Limb (tissue), 2 donors: ENCODE measurements around the gene SRMS.
"Not testable (repeated sequence)": the region's sequence is repeated elsewhere in the genome, so short reads cannot be mapped to it uniquely, and the experiment has no call there.

Source experiments
- DNase-seq, 2 donors: peaks; one replicate each; pipeline ENCODE4 v3.0.0-alpha.2; 2016; ENCODE audit errors: extremely low spot score in 2 of 2

Gene SRMS

DNA sequence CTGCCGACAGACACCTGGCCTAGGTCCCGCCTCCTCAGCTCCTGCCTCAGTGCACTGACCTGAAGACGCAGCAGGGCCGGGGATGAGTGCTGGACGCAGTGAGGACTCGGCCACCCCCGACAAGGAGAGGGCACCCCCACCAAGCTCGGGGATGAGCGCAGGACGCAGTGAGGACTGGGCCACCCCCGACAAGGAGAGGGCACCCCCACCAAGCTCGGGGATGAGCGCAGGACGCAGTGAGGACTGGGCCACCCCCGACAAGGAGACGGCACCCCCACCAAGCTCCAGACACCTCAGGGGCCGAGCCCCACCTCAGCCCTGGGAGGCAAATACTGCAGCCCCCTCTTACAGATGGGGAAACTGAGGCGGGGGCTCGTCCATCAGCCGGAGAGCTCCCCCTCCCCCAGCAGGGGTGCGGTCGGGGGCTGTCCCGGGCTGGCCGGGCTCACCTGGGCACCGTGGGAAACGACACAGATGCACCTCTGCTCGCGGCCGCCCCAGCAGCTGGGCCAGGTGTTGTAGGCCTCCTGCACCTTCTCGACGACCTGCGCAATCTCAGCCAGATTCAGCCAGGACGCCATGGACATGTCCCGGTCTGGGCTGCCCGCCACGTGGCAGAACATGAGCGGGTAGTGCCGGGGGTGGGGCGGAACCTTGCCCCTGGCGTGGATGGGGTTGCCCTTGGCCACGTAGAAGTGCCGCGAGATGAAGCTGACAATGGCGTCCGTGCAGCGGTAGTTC lies 19.0 kb upstream of the SRMS start:
- no peak for DNase-seq

DNA sequence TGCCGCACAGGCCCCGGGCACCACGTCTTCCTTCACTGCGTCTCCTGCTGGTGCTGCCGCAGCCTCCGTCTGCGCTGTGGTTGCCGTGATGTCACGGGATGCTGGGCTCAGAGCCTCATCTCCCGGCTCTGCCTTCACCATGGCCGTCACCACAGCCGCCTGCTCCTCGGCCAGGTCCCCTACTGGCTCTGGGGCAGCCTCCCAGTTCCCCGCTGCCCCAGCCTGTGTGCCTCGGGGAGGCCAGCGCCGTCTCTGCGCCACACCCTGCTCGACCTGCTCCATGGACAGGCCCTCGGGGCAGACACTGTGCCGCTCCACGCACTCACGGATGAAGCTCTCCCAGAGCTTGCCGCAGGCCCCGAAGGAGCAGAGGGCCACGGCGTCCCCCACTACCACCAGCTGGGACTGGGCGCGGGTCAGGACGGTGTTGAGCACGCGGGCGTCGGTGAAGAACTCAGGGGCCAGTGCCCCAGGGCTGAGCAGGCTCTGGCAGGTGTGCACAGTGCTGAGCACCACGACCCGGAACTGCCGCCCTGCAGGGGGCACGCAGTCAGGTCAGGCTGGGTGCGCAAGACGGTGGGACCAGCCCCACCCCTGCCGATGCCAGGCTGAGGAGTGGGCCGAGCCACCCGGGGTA lies 18.3 kb upstream of the SRMS start:
- no peak for DNase-seq

DNA sequence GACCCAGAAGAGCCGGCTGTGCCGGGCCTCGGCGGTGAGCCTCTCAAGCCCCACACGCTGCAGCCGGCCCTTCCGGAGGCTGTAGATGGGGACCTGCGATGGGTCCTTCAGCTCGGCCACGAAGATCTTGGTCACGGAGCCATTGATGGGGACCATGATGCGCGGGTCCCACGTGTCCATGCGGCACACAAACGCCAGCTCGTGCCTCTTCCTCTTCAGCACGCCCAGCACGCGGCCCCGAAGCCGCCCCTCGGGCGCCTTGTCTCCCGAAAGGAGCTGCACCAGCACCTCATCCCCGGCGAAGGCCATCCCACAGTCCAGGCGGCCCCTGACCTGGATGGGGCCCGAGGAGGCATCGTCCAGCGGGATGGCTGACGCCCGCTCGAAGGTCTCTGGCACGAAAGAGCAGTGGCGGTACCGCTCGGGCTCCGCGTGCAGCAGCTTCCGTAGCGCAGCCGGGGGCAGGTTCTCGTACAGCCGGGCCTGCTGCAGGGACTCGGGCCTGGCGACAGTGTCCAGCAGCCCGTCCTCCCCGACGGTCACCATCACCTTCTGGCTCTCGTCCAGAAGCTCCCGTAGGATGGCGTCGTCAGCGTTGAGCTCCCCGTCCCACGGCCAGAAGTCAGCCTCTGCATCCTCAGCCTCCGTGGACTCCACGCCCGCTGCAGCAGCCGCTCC lies 17.6 kb upstream of the SRMS start:
- no peak for DNase-seq

DNA sequence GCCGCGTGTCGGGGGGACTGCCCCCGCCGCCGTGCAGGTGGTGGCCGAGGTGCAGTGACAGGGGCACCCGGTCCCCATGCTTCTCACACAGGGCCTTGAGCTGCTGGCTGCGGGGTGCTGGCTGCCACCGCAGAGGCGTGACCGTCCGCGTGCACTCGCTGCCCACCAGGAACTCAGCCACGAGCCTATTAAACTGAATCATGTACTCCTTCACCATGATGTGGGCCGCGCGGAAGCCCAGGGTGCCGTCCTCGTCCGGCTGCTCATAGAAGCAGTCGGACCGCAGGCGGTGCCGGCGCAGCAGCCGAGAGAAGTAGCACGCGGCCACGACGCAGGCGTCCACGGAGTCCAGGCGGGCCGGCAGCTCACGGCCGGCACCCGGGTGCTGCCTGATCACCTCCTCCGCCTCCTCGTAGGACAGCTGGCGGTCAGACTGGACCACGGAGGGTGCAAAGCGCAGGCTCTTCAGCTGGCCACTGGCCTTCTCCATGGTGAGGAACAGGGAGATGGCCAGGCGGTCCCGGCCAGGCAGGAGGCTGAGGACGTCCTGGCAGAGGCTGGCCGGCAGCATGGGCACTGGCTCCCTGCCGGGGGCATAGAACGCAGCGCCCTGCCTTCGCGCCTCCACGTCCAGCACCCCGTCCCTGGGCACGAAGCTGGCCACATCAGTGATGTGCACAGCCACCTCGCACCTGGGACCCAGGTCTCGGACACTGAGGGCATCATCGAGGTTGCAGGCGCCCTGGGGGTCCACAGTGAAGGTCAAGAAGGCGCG lies 16.7 kb upstream of the SRMS start:
- no peak for DNase-seq

DNA sequence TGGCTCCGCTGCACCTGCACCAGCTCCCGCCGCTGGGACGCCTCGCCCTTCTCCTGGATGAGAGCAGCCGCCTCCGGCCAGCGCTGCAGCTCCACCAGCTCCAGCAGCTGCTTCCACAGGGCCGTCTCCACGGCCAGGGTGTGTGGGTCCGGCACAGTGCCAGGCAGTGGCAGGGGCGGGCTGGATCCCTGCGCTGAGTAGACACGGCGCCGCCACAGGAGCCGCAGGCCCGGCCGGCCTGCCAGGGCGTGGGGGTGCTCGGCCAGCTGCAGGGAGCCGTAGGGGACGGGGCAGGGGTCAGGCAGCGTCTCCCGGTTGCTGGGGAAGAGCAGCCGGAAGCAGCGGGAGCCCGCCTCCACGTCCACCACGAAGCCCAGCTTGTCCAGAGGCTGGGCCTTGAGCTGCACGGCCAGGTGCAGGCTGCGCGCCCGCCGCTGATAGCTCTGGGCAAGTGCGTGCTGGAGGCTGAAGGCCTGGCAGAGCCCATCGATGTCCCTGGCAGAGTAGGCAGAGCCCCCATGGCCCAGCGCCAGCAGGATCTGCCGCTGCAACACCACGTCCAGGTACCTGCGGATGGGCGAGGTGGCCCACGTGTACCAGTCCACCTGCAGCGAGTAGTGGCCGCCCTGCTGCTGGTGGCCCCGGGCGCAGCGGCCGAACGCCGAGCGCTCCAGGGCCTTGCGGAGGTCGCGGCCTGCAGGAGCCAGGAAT lies 15.8 kb upstream of the SRMS start:
- DNase-seq = no peak

DNA sequence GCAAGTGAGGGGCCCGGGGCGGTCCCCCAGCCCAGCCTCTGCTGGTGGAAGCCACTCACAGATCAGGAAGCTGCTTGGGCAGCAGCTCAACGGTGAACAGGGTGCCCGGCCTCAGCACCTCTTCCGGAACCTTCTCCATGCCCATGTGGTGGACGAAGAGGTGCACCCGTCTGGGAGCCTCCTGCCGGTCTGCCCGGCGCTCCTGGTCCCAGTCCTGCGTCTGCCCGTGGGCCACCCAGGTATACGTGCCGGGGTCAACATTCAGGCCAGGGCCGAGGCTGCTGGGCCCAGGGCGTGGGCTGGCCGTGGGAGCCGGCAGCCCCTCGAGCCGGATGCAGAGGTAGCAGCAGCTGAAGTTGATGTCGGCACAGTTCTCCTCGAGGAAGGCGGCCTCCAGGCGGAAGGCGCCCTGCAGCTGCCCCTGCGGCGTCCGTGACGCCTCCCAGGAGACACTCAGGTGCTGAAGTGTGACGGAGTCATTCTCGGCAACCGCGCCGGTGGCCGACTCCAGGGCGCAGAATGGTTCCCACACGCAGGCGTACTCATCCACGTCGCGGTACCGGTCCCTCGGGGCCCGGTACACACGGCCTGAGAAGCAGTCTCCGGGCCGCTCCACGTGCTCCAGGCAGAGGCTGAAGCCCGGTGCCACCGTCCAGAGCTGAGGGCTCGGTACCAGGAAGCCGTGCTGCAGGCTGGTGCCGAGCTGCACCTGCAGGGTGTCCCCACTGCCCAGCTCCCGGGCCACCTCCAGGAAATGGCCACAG lies 15.1 kb upstream of the SRMS start:
- no peak for DNase-seq

DNA sequence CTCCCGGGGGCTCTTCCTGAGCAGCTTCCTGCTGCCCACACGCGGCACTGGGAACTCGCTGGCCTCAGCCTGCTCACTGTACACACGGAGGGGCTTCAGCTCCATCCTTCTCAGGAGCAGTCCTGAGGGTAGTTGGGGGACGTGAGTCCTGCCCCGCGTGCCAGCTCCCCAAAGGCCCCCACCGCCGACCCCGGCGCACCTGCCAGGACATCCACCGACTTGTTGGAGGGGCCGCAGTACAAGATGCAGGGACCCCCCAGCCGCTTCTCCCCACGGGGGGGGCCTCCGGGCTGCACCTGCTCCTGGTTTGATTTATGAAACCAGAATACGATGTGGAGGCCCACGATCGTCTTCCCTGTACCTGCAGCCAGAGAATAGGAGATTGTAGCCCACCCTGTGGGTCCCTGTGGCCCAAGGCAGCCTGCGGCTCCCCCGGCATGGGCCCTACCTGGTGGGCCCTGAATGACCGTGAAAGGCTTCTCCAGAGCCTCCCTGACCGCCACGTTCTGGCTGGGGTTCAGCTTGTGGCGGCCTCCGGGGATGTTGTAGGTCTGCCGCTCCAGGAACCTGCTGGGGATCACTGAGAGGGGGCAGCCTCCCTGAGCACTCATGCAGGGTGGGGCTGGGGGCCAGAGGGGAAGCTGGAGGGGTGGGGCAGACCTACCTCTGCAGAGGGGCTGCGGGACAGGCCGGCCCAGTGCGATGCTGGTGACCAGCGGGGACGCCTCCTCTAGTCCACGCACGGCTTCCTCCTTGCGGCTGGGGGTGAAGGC lies 14.3 kb upstream of the SRMS start:
- DNase-seq = no peak

DNA sequence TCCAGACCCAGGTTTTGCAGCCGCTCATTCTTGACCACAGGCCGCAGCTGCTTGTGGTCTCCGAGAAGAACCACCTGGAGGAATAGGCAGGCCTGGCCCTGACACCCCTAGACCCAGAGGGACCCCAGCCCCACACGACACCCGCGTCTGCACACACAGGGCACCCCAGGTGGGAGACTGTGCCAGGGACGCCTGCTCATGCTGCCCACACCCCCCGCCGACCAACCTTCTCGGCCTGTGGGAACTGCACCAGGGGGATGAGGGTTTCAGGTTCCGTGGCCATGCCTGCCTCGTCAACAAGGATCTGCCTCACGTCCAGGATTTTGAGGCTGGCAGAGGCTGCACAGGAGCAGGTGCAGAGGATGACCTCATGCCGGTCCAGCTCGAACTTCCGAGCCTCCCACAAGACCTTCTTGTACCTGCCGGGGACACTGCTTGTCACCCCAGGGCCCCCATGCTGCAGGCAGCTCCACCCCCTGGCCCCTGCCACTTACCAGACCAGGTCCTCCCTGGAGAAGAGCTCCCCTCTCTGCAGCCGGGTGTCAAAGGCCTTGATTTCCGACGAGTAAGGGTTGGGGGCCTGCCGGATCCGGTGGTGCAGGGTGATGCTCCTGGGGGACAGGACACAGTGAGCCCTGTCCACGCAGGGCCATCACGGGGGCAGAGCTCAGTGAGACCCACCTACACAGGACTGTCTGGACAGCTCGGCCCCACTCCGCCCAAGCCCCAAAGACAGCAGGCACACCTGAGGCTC lies 13.5 kb upstream of the SRMS start:
- DNase-seq = no peak

DNA sequence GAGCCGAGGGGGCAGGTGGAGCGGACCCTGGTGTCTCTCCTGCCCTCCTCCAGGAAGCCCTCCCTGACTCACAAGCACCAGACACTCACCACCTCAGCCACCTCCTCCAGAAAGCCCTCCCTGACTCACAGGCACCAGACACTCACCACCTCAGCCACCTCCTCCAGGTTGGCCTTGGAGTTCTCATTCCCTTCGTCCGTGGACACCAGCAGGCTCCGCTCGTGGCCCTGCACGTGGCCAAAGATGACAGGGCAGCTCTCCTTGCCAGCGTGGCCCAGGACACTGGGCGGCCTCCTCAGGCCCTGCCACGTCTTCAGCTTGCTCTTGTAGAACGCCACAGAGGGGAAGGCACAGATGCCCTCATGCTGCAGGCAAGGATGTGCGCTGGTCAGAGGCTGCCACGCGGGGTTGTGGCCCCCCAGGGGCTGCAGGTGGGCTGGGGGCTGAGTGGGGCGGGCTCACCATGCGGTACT lies 12.8 kb upstream of the SRMS start:
- no peak for DNase-seq

DNA sequence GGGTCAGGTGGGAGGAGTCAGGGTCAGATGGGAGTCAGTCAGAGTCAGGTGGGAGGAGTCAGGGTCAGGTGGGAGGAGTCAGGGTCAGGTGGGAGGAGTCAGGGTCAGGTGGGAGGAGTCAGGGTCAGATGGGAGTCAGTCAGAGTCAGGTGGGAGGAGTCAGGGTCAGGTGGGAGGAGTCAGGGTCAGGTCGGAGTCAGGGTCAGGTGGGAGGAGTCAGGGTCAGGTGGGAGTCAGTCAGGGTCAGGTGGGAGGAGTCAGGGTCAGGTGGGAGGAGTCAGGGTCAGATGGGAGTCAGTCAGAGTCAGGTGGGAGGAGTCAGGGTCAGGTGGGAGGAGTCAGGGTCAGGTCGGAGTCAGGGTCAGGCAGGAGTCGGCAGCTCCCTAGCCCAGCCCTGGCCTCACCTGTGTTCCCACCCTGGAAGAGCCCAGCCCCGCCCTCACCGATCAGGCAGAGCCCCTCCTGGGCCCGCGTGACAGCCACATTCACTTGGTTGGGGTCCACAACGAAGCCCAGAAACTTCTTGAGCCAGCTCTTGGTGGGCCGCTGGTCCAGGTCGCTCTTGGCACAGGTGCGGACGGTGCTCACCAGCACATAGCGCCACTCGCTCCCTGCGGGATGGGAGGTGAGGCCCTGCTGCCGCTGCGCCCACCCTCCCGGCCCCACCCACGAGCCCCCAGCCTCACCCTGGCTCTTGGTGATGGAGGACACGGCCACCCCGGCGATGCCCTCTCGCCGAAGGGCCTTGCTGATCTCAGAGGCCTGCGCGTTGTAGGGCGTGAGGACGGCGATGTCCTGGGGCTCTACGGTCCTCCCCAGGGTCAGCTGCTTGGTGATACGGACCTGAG lies 12.2 kb upstream of the SRMS start:
- not testable (repeated sequence) for DNase-seq

DNA sequence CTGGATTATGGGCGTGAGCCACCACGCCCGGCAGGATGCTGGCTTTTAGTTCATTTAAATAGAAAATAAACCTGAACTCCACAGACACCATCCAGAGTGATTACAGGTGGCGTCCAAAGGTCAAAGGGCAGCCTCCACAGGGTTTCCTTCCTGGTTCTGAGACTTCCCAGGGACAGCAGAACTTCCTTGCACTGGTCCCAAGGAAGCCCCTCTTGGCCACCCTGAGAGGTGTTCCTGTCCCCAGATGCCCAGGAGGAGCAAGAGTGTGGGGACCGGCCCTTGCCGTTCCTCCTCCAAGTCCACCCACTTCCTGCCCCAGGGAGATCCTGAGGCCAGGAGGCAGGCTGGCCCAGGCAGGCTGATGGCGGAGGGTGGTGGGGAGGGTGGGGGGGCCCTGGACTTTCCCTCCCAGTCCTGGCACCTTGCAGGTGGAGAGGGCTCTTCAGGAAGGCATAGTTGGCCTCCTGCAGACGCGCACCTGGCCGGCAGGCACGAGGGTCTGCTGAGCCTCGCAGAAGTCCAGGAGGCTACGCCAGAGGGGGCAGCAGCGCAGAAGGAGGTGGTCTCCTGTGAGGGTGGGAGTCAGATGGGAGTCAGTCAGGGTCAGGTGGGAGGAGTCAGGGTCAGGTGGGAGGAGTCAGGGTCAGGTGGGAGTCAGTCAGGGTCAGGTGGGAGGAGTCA lies 11.4 kb upstream of the SRMS start:
- no peak for DNase-seq

DNA sequence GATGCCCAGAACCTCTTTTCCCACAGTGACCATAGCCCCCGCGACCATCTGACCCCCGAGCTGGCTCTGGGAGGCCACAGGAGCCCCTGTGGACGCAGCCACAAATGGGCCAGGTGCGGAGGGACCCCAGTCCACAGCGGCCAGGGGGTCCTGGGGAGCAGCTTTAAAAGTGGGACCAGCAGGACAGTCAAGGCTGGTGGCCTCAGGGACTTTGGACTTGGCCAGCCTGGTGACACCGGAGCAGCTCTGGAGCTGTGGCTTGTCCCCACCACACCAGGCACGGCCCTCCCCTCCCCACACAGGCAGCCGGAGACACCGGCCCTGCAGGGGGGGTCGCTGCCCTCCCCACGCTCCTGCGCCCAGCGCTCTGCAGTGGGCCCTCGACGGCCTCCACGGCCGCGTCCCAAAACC lies 9.9 kb upstream of the SRMS start:
- DNase-seq = no peak

DNA sequence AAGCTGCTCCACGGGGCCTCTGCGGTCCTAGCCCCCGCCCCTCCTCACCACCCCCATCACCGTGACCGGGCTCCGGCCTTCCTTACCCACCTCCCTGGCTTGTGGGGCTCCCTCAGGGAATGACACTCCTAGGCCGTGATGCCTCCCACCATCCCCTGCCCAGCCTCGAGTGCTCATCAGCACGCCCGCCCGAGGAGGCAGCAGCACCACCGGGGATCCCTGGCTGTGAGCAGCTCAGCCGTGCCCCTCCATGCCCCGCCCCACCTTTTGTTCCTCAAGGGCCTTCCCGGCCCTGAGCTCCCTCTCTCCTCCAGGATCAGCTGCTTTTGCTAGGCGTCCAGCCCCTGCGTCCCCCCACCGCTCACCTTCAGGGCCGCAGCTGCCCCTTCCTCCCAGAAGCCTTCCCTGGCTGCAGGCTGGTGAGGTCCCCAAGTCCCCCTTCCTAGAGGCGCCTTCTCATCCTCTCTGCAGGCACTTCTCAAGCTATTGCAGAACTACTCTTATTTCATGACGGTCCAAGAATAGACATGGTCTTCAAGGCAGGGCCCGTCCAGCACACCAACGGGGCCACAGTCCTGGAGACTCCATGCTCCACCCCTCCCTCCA lies 9.4 kb upstream of the SRMS start:
- no peak for DNase-seq

DNA sequence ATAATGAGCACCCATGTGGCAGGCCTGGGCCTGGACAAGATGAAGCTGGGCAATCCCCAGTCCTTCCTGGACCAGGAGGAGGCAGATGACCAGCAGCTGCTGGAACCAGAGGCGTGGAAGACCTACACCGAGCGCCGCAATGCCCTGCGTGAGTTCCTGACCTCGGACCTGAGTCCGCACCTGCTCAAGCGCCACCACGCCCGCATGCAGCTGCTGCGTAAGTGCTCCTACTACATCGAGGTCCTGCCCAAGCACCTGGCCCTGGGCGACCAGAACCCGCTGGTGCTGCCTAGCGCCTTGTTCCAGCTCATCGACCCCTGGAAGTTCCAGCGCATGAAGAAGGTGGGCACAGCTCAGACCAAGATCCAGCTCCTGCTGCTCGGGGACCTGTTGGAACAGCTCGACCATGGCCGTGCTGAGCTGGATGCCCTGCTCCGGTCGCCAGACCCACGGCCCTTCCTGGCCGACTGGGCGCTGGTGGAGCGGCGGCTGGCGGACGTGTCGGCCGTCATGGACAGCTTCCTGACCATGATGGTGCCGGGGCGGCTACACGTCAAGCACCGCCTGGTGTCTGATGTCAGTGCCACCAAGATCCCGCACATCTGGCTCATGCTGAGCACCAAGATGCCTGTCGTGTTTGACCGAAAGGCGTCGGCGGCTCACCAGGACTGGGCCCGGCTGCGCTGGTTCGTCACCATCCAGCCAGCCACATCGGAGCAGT lies 8.3 kb upstream of the SRMS start:
- no peak for DNase-seq

DNA sequence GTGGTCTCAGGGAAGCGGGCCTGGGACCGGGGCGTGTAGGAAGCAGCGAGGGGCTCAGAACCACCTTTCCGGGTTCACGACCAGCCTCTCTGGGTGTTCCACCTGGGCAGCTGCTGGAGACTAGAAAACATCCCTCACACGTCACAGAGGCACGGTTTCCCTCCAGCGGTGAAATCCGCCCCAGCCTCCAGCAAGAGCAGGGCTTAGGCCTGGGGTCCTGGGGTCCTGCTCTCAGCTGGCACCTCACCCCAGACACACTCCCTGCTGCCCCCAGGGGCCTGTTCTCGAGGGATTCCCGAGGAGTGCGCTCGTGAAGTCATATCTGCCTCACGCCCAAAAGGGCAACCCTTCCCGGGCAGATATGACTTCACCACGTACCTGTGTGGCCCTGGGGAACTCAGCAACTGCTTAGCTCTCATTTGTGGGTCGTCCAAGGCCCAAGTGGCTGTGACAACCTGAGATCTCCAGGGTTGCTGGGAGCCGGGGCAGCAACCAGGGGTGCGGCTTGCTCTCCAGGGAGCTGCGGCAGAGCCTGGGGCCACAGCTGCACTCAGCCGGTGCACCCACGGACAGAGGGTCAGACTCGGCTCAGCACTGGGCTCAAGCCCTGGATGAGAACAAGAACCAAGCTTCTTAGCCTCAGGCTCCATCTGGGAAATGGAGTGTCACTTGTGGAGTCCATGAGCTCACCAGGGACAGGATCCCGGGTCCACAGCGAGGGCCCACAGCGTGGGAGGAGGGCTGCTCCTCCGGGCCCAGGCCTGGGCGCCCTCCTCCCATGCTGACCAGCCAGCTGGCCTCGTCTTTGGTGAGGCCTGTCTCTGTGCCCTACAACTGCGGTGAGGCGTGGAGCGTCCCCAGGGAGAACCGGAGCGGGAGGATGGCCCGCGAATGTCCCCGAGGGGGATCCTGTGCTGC lies 7.1 kb upstream of the SRMS start:
- DNase-seq = no peak
